HG03045 (cell line): Measurements from ENCODE around the gene VPS18.

ENCODE experiments used
- ATAC-seq: cut with Tn5 transposase; IDR thresholded peaks from one replicate; pipeline ENCODE4 v1.9.1; 2021; ENCODE audit warnings: mild to moderate bottlenecking, moderate library complexity; ENCODE audit not compliant: unreplicated experiment

Gene VPS18

DNA sequence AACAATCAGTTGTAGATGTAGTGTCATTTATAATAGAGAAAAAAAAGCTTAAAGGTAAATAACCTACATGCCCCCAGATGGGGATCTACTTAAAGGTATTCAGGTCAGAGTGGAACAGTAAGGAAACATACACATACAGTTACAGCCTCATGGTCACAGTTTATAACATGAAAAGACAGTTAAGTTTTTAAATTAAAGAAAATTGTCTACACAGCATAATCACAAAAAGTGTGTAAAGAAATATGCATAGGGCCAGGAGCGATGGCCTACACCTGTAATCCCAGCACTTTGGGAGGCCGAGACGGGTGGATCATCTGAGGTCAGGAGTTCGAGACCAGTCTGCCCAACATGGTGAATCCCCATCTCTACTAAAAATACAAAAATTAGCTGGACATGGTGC, 27.1 kb upstream of the VPS18 start:
- no peak for ATAC-seq

DNA sequence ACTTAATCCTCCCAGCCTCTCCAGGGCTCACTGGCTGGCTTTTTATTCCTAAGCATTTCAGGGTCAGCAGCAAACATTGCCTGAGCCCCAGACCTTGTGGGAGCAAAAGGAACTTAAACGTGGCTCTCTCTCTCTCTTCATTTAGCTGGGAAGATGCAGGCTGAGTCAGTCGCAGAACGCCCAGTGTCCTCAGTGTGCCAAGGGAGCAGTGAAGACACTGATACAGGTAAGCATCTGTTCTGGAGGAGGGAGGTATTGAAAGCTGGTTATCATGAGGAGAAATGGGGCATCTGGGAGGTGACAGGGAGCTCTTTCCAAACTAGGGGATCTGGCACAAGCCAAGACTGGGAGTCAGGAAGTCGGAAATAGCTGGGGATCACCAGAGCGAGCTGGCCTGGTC, 24.6 kb upstream of the VPS18 start:
- ATAC-seq = no peak

DNA sequence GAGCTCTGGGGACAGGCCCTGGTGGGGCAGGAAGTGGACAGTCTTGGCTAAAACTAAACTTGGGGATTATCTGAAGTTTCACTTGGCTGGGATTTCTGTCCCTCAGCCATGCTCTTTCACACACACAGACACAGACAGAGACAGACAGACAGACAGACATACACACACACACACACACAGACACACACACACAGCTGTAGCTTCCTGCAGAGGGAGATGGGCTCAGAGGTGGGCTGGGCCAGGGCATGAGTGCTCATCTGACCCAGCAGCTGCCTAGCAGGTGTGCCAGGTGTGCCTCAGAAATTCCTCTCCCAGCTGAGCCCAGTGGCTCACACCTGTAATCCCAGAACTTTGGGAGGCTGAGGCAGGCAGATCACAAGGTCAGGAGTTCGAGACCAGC, 23.5 kb upstream of the VPS18 start:
- no peak for ATAC-seq

DNA sequence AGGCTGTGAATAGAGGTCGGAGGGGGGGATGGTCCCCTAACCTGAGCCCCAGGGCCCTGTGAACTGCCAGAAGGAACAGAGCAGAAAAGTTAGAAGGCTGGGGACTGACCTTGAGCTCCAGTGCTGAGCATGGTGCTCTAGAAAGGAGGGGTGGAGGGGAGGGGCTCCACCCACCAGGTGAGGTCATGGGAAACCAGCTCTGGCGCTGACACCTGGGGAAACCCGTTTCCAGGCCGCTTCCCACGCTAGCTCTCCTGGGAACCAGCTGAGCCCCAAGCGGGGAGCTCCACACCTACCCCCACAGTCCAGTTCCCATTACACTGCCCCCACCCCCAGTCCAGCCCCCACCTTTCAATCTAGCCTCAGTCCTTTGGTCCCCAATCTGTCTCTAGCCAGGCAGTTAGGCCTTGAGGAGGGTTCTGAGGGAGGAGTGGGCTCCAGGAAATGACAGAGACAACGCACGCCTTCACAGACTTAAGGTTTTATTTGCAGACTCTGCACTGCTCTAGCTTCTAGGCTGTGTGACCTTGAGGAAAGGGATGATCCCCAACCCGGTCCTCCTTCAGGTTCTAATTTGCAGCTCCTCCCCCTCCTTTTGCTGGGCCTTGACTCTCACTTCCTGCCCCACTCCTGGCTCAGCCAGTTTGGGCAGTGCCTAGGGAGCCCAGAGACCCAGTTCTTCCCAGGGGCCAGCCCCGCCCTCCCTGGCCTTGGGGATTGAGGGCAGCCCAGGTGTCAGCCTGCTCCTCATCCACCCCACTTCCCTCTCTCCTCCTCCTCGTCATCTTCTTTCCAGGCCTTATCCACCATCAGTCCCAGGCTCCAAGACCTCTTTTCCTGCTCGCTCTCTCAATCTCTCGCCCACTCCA, 22.3 kb upstream of the VPS18 start:
- no peak for ATAC-seq

DNA sequence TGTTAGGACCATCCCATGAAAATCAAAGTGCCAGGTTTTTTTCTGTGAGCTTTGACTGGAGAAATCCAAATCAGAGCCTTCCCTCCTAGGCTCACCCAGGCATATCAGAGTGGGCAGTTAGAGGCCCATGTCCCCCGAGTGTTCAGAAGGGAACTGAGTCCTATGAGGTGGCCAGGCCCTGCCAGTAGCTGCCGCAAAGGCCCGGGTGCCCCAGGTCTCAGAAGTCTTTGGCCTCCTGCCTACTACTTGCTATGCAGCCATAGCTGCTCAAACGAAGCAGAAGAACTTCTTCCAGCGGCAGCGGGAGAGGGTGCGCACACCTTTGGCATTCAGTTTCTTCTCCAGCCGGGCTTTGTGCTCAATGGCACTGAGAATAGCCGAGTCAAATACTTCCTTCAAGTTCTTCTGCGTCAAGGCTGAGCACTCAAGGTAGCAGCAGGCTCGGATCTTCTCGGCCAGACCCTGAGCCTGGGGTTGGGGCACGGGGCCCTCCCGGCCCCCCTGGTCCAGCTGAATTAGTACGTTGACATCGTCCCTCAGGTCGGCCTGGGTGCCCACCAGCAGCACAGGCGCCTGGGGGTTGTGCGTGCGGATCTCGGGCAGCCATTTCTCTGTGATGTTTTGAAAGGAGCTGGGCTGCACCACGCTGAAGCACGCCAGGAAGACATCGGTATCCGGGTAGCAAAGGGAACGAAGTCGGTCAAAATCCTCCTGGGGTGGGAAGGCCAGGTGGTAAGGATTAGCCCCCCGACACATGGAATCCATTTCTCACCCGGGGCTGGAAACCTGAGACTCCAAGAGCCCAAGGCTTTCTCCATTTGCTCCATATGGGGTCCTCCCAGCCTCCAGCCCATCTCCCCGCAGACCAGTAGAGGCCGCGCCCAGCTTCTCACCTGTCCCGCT, 21.2 kb upstream of the VPS18 start:
- no peak for ATAC-seq

DNA sequence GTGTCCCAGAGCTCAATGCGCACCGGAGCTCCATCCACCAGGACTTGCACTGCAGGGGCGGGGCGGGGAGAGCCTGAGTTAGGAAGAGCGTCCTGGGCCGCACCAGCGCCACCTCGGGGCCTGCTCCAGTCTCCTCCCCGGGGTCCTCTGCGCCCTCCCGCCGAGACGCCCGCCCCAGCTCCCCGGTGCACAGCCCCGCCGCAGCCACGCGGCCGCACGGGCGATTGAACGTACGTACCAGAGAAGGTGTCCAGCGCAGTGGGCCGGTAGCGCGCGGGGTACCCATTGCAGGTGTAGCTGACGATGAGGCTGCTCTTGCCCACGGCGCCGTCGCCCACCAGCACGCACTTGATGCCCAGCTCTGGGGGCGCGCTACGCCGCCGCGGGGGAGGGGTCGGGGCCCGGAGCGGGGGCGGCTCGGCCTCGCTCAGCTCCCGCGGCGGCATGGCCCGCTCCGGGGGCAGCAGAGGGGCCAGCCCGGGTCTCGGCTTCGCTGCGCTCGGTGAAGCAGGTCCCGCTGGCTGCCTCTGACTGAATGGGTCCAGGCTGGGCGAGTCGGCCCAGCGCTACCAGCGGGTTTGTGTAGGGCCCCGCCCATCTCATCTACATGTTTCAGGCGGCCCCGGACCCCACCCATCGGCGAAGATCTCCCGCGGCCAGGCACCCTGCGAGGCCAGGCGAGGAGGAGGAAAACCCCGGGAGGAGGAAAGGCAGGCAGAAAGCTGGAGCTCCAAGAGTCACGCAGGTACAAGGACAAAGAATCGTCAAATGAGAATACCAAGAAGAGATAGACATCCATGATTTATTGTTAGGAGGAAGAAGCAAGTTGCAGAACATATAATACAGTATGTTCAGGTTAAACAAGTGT, 20.3 kb upstream of the VPS18 start, which contains the start of gene RHOV:
Gene RHOV, minus strand, starts transcription at position 541 of the 868 bp plus-strand sequence. Its CDS starts 95 bp downstream, at position 446.
- ATAC-seq = peak; percentile 64

DNA sequence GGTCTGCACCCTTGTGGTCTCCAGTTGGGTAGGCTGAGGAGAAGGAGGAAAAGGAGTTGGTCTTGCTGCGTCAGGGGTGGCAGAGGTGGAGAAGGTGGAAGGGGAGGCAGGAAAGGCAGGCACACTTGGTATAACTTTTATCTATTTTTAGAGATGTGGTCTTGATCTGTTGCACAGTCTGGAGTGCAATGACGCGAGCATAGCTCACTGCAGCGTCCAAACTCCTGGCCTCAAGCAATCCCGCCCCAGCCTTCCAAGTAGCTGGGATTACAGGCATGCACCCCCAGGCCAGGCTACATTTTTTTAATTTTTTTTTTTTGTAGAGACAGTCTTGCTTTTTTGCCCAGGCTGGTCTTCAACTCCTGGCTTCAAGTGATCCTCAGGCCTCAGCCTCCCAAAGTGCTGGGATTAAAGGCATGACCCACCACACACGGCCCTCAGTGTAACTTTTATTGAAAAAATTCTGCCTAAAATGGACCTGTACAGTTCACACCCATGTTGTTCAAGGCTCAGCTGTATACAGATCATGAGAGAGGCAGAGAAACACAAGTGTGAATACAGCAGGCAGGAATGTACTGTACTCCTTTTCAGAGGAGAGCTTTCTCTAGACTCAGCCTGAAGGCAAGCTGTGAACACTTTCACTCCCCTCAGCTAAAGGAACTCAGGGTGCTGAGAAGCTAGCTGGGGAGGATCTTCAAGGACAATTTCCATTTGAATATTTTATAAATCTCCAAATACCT, 18.1 kb upstream of the VPS18 start:
- no peak for ATAC-seq

DNA sequence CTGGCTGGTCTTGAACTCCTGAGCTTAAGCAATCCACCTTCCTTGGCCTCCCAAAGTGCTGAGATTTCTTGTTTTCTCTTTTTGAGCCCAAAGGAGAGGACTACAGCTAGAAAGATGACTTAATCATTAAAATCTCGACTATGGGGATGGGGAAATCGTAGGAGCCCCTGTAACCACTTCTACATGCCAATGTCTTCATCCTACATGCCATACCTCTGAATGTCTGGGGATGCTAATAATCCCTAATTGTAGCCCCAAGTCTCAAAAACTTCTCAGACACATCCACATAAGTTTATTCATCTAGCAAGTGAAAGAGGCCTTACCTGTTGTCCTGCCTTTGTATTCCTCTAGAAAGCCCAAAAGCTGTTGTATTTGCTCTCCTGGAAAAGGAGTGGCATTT, 16.6 kb upstream of the VPS18 start:
- no peak for ATAC-seq

DNA sequence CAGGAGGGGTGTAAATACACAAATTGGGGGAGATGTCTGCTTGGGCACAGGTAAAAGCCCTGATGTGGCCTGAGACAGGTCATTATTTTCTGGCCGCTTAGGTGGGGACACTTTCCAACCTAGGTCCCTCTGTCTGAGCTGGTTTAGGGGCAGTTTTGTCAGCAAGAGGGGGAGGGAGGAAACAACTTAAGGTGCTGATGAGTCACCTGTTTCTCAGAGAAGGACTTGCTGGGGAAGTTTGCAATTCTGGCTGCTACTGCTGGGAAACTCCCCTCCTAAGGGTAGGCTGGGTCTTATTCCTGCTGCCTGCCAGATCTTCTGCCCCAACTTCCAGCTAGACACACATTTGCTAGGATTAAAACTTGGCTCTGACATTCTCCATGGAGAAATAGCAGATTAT, 15.5 kb upstream of the VPS18 start:
- ATAC-seq = peak; percentile 56

DNA sequence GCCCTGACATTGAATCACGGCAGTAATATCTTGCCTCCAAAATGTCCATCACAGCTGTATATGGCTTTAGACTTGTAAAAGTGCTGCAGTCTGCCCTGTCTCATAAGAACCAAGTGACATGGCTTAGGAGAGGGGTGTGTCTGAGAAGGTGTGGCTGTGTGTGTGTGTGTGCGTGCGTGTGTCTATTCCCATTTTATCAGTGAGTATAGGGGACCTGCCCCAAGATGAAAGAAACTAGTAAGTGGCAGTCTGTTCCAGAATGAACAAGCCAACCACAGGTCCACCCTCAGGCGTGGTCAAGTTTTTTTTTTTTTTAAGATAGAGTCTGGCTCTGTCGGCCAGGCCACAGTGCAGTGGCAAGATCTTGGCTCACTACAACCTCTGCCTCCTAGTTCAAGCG, 14.6 kb upstream of the VPS18 start:
- no peak for ATAC-seq

DNA sequence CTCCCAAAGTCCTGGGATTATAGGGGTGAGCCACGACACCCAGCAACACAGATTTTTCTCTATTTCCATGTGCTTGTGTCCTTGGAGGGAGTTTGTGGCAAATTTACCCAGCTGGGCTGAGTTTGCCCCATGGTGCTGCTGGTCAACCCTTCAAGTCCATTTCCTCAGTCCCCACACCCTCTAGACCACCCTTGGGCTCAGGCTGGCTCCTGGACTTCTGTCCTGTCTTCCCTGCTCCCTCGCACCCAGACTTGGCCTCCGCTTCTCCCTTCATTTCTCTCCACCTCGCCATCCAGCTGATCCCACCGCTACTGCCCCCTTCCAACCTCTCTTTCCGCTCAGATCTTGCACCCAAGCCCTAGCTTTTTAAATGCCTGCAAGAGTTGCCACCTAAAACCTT, 12.9 kb upstream of the VPS18 start:
- no peak for ATAC-seq

DNA sequence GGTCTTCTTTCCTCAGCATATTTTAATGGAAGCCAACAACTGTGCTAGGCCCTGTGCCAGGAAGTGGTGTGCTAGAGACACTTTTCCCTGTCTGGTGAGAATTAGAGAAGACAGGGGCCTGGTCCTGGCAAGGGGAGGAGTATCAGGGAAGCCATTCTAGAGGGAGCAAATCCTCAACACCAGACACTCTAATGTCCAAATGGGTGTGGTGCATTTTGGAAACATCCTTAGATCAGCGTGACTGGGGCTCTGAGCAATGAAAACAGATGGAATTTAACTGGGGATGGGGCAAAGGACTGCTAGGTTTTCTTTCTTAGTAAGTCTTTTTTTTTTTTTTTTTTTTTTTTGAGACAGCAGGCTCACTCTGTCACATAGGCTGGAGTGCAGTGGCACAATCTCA, 7.7 kb upstream of the VPS18 start:
- ATAC-seq = no peak

DNA sequence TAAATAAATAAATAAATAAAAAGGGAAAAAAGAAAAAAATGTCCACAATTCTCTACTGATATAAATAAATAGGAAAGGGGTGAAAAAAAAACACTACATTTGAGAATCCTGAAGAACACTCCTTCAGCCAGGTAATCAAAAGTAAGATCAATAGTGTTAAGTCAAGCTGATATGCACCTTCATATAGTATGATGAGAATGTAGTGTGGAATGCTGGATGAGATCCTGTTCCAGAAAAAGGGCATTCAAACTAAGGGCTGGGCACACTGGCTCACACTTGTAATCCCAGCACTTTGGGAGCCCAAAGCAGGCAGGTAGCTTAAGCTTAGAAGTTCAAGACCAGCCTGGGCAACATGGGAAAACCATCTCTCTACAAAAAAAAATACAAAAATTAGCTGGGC, 5.1 kb upstream of the VPS18 start:
- ATAC-seq = no peak

DNA sequence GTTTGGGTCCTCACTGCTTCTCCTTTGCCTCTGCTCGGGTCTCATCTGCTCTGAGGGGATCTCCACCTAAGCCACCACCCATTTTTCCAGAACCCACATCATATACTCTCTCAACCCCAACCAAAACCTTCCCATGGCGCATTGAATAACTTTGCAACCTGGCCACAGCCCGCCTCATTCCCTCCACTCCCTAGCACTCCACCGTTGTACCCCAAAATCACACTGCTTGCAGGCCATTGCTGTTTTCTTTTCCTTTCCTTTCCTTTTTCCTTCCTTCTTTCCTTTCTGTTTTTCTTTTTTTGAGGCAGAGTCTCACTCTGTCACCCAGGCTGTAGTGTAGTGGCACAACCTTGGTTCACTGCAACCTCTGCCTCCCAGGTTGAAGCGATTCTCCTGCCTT, 3.1 kb upstream of the VPS18 start:
- ATAC-seq = no peak

DNA sequence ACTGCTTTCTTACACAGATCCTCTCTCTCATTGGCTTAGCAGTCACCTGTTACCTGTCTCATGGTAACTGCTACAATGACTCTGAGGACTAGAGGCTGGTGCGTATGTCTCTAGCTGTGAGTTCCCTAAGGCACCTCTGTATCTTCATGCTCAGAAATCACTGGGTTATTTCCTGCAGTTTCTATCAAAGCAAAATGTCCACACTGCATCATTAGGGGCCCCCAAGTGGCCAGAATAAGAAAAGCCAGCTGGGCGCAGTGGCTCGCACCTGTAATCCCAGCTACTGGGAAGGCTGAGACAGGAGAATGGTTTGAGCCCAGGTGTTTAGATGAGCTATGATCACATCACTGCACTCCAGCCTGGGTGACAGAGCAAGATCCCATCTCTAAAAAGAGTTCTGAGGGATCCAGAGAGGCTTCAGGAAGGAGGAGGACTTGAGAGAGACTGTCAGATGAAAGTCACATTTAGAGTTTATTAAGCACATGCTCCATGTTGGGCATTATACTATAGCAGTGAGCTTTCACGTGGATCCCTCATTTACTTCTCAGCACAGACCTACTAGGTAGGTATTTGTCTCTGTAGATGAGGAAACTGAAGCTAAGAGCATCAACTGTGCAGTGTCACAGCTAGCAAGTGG, 2.3 kb upstream of the VPS18 start:
- ATAC-seq = no peak

DNA sequence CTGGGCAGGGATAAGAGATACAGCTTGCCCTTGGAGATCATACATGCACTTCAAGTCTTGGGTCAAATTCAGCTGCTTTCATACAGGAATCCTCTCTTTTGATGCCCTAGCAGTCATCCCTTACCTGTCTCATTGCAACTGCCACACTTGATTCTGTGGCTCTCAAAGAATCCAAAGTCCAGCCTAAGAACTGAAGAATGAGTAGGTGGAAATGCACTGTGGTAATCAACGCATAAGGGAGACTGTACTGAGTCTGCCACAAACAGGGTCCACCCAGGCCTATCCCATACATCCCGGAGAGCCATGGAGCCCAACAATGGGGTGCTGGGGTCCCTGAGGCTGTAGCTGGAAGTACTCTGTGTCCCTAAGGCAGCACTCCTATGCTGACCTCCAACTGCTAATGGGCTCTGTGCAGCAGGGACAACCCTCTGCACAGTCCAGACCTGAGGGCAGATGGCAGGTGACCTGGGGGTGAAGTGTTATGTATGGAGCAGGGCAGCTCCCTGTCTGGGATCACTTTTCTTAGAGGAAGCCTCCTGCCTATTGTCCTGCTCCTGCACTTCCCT, 1.7 kb upstream of the VPS18 start:
- no peak for ATAC-seq

DNA sequence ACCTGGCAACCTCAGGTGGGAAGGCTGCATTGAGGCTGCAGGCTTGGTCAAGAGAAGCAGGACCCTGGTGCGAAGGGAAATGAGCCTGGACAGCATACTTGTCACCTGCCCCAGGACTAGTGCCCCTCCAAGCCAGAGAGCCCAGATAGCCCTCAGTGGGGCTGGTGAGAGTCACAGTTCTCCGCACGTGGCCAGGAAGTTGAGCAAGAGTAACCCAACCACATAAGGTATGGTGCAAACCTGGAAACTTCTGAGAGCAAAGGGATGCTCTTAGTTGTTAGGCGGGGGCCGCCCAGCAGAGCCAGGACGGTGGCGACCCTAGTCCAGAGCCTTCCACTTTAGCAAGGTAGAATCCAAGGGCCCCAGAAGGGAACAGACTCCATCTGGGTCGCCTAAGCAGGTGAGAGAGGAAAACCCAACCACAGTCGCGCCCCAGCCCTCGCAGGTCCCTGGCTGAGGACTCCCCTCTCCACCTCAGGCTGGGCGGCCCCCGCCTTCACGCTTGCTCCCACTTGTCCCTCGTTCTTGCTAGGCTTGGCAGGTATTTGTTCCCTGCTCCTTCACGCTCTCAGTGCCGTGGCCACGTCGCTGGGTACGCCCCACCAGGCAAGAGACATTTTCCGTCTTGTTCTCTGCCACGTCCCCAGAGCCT, 1.1 kb upstream of the VPS18 start:
- no peak for ATAC-seq

DNA sequence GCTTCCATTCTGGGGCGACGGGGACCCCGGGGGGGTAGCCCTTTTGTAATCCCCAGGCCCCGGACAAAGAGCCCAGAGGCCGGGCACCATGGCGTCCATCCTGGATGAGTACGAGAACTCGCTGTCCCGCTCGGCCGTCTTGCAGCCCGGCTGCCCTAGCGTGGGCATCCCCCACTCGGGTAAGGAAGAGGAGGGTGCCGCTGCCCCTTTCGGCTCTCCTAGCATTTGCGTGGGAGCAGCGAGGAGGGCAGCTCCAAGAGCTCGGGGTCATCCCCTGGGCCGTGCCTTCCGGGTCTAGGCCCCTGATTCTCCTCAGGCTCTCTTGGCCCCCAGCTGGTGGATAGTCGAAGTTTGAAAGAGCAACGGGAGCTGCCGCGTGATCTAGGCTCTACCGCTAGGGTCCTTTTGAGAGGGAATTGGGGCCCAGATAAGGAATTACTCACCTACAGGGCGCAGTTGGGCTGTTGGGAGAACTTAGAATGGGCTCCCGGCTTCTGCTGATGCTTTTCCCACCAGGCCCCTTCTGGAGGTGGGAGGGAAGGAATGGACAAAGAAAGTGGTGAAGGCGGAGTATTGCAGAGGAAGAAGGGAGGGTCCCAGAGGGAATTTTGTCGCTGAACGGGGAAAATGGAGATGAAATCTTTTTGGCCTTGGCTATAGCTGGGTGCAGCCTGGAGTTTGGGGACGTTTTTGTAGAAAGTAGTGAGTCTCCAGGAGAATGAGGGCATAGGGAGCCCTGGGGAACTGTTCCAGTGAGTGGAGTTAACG, 615 bp downstream of the VPS18 start:
- ATAC-seq = peak; percentile 25
